OCI-LY7 (cell line): ENCODE results near the gene CDK18. TPM values are rescaled to one million over a fixed set of nuclear protein-coding genes. Genes with fewer than 3 reads are reported as not detected.

ENCODE experiments used
- BruUV-seq: library from RNA; stranded (reverse); fragments of 400-500 nt; replicated peaks from 2 replicates; lab custom pipeline; 2021; lab: Mats Ljungman, UMichigan
- CTCF ChIA-PET: fragments of 300-600 bp; sonication (Branson Sonifier 250); formaldehyde crosslinking; loops from one replicate; lab custom pipeline; 2022; ENCODE audit warnings: antibody characterized with exemption; ENCODE audit not compliant: unreplicated experiment; lab: Charles Lee
- POLR2A ChIA-PET: fragments of 300-600 bp; sonication (Branson Sonifier 250); formaldehyde crosslinking; loops from one replicate; lab custom pipeline; 2022; ENCODE audit warnings: antibody characterized with exemption; lab: Charles Lee
- DNase-seq: peaks from one replicate; pipeline ENCODE4 v3.0.0-alpha.2; 2015; ENCODE audit warnings: low spot score
- H2AFZ ChIP-seq: fragments of 200-600 bp; sonication (generic), shearing (Covaris generic); 2 replicates; pipeline ENCODE4 v1.6.1; 2014; ENCODE audit warnings: mild to moderate bottlenecking, antibody characterized with exemption, low read length, moderate library complexity
- H3K27ac ChIP-seq: fragments of 200-600 bp; sonication (generic); 2 replicates; pipeline ENCODE4 v1.5.1; 2014; ENCODE audit warnings: mixed run types, low read depth, mild to moderate bottlenecking, moderate library complexity, low read length, inconsistent platforms; ENCODE audit not compliant: poor library complexity, severe bottlenecking
- H3K36me3 ChIP-seq: fragments of 200-600 bp; sonication (generic); 2 replicates; pipeline ENCODE4 v1.6.1; 2014; ENCODE audit warnings: mild to moderate bottlenecking, antibody characterized with exemption, low read length, moderate library complexity, mixed read lengths; ENCODE audit not compliant: insufficient read depth
- H3K4me1 ChIP-seq: fragments of 200-600 bp; sonication (generic); 2 replicates; pipeline ENCODE4 v1.5.1; 2014; ENCODE audit warnings: mild to moderate bottlenecking, low read length; ENCODE audit not compliant: insufficient read depth, poor library complexity, severe bottlenecking
- H3K4me2 ChIP-seq: fragments of 200-600 bp; sonication (generic); 2 replicates; pipeline ENCODE4 v1.6.1; 2014; ENCODE audit warnings: mild to moderate bottlenecking, low read length
- H3K4me3 ChIP-seq: fragments of 200-600 bp; sonication (generic); 2 replicates; pipeline ENCODE4 v1.5.1; 2014; ENCODE audit warnings: mild to moderate bottlenecking, low read depth, low read length; ENCODE audit not compliant: poor library complexity, severe bottlenecking
- H3K79me2 ChIP-seq: fragments of 200-600 bp; sonication (generic); 2 replicates; pipeline ENCODE4 v1.6.1; 2016; ENCODE audit warnings: low read depth, mild to moderate bottlenecking, low read length, moderate library complexity, mixed read lengths; ENCODE audit not compliant: insufficient read depth
- H3K9me2 ChIP-seq: fragments of 200-600 bp; sonication (generic); 2 replicates; pipeline ENCODE4 v1.6.1; 2016; ENCODE audit warnings: mild to moderate bottlenecking, low read length, mixed read lengths; ENCODE audit not compliant: insufficient read depth
- H3K9me3 ChIP-seq: fragments of 200-600 bp; sonication (generic); 2 replicates; pipeline ENCODE4 v1.6.1; 2014; ENCODE audit warnings: mild to moderate bottlenecking, mixed run types, low read length, mixed read lengths
- H4K20me1 ChIP-seq: fragments of 200-600 bp; sonication (generic); 2 replicates; pipeline ENCODE4 v1.6.1; 2014; ENCODE audit warnings: mild to moderate bottlenecking, antibody characterized with exemption, low read length, moderate library complexity, mixed read lengths; ENCODE audit not compliant: insufficient read depth
- CTCF ChIP-seq: fragments of 200-600 bp; sonication (generic); conservative IDR thresholded peaks from 2 replicates; pipeline ENCODE4 v1.5.1; 2014; ENCODE audit warnings: mild to moderate bottlenecking, antibody characterized with exemption, low read length, moderate library complexity, mixed read lengths
- EZH2phosphoT487 ChIP-seq: fragments of 200-600 bp; sonication (generic); IDR thresholded peaks from 2 replicates; pipeline ENCODE4 v1.6.1; 2018; ENCODE audit warnings: low read depth, borderline replicate concordance, mild to moderate bottlenecking, mixed run types, antibody characterized with exemption, low read length, moderate library complexity, mixed read lengths
- intact Hi-C: fragments of 100-400 bp; cut with micrococcal nuclease; formaldehyde crosslinking; loops from one replicate; pipeline ENCODE4 v1.10.0; 2022; ENCODE audit not compliant: unreplicated experiment
- total RNA-seq, 2 experiments: library from RNA; depleted of rRNA in 1 of 2; stranded (reverse); fragments of >200 nt in 1 of 2; shearing (Covaris generic) in 1 of 2; gene quantifications; 2 replicates each; pipeline ENCODE4 v1.2.3, GENCODE V29; 2014 to 2022

Gene CDK18
- total RNA-seq, 2 experiments from 2014 or later: 10.1 to 21.2 TPM

- H3K4me1 ChIP-seq: peaks cover 23% of the 10 kb centered on the region
- no peaks in the 10 kb centered on the region for H4K20me1 ChIP-seq
- H3K9me2 ChIP-seq: no peaks in the 10 kb centered on the region
- intact Hi-C loops: no loop called here
- H3K4me2 ChIP-seq: no peak overlapping the region
- no peak for DNase-seq
- H3K9me3 ChIP-seq: no peaks in the 10 kb centered on the region
- H2AFZ ChIP-seq: no peak overlapping the region
- TF ChIP-seq CTCF (no peak), EZH2phosphoT487 (no peak)
- no peak overlapping the region for H3K4me3 ChIP-seq
- ChIA-PET CTCF (no interaction called here), POLR2A (no interaction called here)
- H3K36me3 ChIP-seq: no peaks in the 10 kb centered on the region
- no TSS peak for BruUV-seq
- no peaks in the 10 kb centered on the region for H3K79me2 ChIP-seq
- H3K27ac ChIP-seq: no peak overlapping the region
Measured at GRCh38 chr1:205502111-205502810, 2.2 kb upstream of the CDK18 start.

- Histone ChIP-seq H3K79me2 (no peaks in the 10 kb centered on the region), H4K20me1 (no peaks in the 10 kb centered on the region), H2AFZ (no peak overlapping the region), H3K9me3 (no peaks in the 10 kb centered on the region), H3K4me1 (peaks cover 24% of the 10 kb centered on the region), H3K36me3 (no peaks in the 10 kb centered on the region), H3K27ac (no peak overlapping the region), H3K9me2 (no peaks in the 10 kb centered on the region), H3K4me2 (no peak overlapping the region), H3K4me3 (no peak overlapping the region)
- intact Hi-C loops: no loop called here
- TF ChIP-seq EZH2phosphoT487 (no peak), CTCF (no peak)
- DNase-seq: no peak
- CTCF ChIA-PET: no interaction called here
- BruUV-seq: no TSS peak
- POLR2A ChIA-PET: no interaction called here
Measured at GRCh38 chr1:205502992-205503391, 1.5 kb upstream of the CDK18 start.

- POLR2A ChIA-PET: no interaction called here
- BruUV-seq: no TSS peak
Measured at GRCh38 chr1:205505076-205505729, 734 bp downstream of the CDK18 start.

More at GRCh38 chr1:205505076-205505729, 734 bp downstream of the CDK18 start:
- H2AFZ ChIP-seq: peak overlapping the region; percentile 69
- H3K4me2 ChIP-seq: peak overlapping the region; percentile 93
- H3K9me3 ChIP-seq: no peaks in the 10 kb centered on the region
- DNase-seq: peak; percentile 32
- intact Hi-C loops: no loop called here
- no peaks in the 10 kb centered on the region for H3K9me2 ChIP-seq
- H3K4me3 ChIP-seq: peak overlapping the region; percentile 72
- no peaks in the 10 kb centered on the region for H4K20me1 ChIP-seq
- CTCF ChIA-PET: interaction anchor here (0.6 kb wide), 1 partner anchor 90 kb away, joined by 4 read pairs; no protein-coding TSS in a partner anchor
- peak overlapping the region; percentile 12 for H3K27ac ChIP-seq
- H3K36me3 ChIP-seq: no peaks in the 10 kb centered on the region
- no peak for TF ChIP-seq EZH2phosphoT487
- H3K4me1 ChIP-seq: peaks cover 24% of the 10 kb centered on the region
- no peaks in the 10 kb centered on the region for H3K79me2 ChIP-seq
